Activated T-cell treated with anti-CD3 and anti-CD28 coated beads, Interleukin-2, amount 50 U/mL, for 1 hour (primary cell): Measurements from ENCODE around the gene BAZ1B.
"Not testable (repeated sequence)": the region's sequence is repeated elsewhere in the genome, so short reads cannot be mapped to it uniquely, and the experiment has no call there.

Source experiments
- DNase-seq: peaks from one replicate; pipeline ENCODE4 v3.0.0-alpha.2; 2020

The BAZ1B gene

GRCh38 chr7:73442903-73443500 lies 79.1 kb downstream of the BAZ1B start:
- no peak for DNase-seq

- no peak for DNase-seq
Observed at GRCh38 chr7:73442222-73442902, 79.7 kb downstream of the BAZ1B start.

GRCh38 chr7:73439410-73439704 lies 82.7 kb downstream of the BAZ1B start:
- DNase-seq = no peak

- no peak for DNase-seq
Observed at GRCh38 chr7:73438547-73439409, 83.3 kb downstream of the BAZ1B start.

- DNase-seq = no peak
Observed at GRCh38 chr7:73437621-73438416, 84.3 kb downstream of the BAZ1B start.

GRCh38 chr7:73437091-73437490 lies 85.0 kb downstream of the BAZ1B start:
- DNase-seq = no peak

GRCh38 chr7:73436031-73436929 lies 85.8 kb downstream of the BAZ1B start:
- DNase-seq = no peak

- no peak for DNase-seq
Observed at GRCh38 chr7:73435471-73436009, 86.6 kb downstream of the BAZ1B start.

GRCh38 chr7:73434701-73435069 lies 87.4 kb downstream of the BAZ1B start:
- DNase-seq = no peak

- DNase-seq = no peak
Observed at GRCh38 chr7:73433924-73434700, 88.0 kb downstream of the BAZ1B start.

- DNase-seq = no peak
Observed at GRCh38 chr7:73432676-73433075, 89.4 kb downstream of the BAZ1B start.

GRCh38 chr7:73431041-73431835 lies 90.9 kb downstream of the BAZ1B start:
- no peak for DNase-seq

GRCh38 chr7:73430540-73430939 lies 91.6 kb downstream of the BAZ1B start:
- DNase-seq = not testable (repeated sequence)

- no peak for DNase-seq
Observed at GRCh38 chr7:73429622-73430505, 92.2 kb downstream of the BAZ1B start.

GRCh38 chr7:73429215-73429614 lies 92.9 kb downstream of the BAZ1B start:
- DNase-seq = no peak

GRCh38 chr7:73427902-73428787 lies 93.9 kb downstream of the BAZ1B start:
- no peak for DNase-seq

- no peak for DNase-seq
Observed at GRCh38 chr7:73426016-73426415, 96.1 kb downstream of the BAZ1B start.

- DNase-seq = no peak
Observed at GRCh38 chr7:73425356-73425983, 96.6 kb downstream of the BAZ1B start.
